ENCODE data around the gene SNAP25. TPM values are rescaled to one million over a fixed set of nuclear protein-coding genes. Genes with fewer than 3 reads are reported as not detected.

Gene SNAP25
- total and polyA plus RNA-seq, 10 of the 15 experiments (the other 5 are each of a cell fraction or from before 2014, with no cell fraction given) = not detected

DNA sequence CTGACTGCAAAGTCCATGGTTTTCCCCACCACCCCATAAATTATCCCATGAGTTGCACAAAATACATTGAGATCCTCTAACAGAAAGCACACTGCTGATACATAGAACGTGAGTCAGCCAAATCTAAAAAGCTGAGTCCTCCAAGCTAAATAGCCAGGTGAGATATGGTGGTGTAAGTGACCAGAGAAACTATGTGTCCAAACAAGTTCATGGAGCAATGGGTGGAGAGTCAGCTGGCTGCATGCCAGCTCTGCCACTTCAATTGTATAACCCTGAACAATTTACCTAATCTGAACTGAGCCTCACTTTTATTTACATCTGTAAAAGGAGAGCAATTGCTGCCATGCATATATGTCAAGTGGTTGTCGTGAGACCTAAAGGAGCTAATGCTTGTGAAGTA, 9.7 kb downstream of the SNAP25 start:
- BruUV-seq (replicated peaks) = no TSS peak
- TF ChIP-seq, protein P1, sequence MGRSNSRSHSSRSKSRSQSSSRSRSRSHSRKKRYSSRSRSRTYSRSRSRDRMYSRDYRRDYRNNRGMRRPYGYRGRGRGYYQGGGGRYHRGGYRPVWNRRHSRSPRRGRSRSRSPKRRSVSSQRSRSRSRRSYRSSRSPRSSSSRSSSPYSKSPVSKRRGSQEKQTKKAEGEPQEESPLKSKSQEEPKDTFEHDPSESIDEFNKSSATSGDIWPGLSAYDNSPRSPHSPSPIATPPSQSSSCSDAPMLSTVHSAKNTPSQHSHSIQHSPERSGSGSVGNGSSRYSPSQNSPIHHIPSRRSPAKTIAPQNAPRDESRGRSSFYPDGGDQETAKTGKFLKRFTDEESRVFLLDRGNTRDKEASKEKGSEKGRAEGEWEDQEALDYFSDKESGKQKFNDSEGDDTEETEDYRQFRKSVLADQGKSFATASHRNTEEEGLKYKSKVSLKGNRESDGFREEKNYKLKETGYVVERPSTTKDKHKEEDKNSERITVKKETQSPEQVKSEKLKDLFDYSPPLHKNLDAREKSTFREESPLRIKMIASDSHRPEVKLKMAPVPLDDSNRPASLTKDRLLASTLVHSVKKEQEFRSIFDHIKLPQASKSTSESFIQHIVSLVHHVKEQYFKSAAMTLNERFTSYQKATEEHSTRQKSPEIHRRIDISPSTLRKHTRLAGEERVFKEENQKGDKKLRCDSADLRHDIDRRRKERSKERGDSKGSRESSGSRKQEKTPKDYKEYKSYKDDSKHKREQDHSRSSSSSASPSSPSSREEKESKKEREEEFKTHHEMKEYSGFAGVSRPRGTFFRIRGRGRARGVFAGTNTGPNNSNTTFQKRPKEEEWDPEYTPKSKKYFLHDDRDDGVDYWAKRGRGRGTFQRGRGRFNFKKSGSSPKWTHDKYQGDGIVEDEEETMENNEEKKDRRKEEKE (IDR thresholded peaks at IDR 0.05) = no peak
- FAIRE-seq (no peak), ATAC-seq (no peak), DNase-seq (ENCODE audit: low read depth, low spot score) (no peak)
- no peak overlapping the region for H3K4me2 ChIP-seq (ENCODE audit: control insufficient read depth, insufficient read depth)
- CTCF ChIA-PET = no interaction called here
- H2AFZ ChIP-seq (ENCODE audit: control insufficient read depth, low read depth, low read length) = no peak overlapping the region
- RAD21 ChIA-PET (ENCODE audit: unreplicated experiment) = no interaction called here
- POLR2A ChIA-PET = no interaction called here
- in situ Hi-C loops (cut with MboI) (no loop called here), intact Hi-C loops (cut with micrococcal nuclease; ENCODE audit: unreplicated experiment) (loop anchor here (5.0 to 10.0 kb wide), 2 partner anchors 254 to 611 kb away; no protein-coding TSS in a partner anchor)
- H4K20me1 ChIP-seq (ENCODE audit: control insufficient read depth, insufficient read depth) = no peaks in the 10 kb centered on the region
- no peak overlapping the region for H3K9ac ChIP-seq (ENCODE audit: control insufficient read depth, insufficient read depth, low read length)
- H3K4me3 ChIP-seq = no peak overlapping the region
- no peaks in the 10 kb centered on the region for H3K79me2 ChIP-seq (ENCODE audit: control insufficient read depth, insufficient read depth, low read length)
- no peaks in the 10 kb centered on the region for H3K9me3 ChIP-seq (replicated peaks; ENCODE audit: control insufficient read depth, insufficient read depth, low read length)
- WGBS (ENCODE audit: insufficient coverage, insufficient replicate concordance, low lambda C conversion rate, missing lambda C conversion rate) = 8% methylated on average over 2 of the region's 2 CpGs
- no peak overlapping the region for H3K27ac ChIP-seq (ENCODE audit: control insufficient read depth, insufficient read depth)
- H3K4me1 ChIP-seq (ENCODE audit: control insufficient read depth, insufficient read depth, low read length) = no peaks in the 10 kb centered on the region
- H3K36me3 ChIP-seq (ENCODE audit: control insufficient read depth in 2 of 2, insufficient read depth in 2 of 2, low read length in 1 of 2) = no peaks in the 10 kb centered on the region
- H3K27me3 ChIP-seq (replicated peaks in 1 of 2; ENCODE audit: control insufficient read depth in 2 of 2, insufficient read depth in 2 of 2, low read length in 1 of 2) = no peaks in the 10 kb centered on the region
- SMC1A ChIA-PET (ENCODE audit: uncharacterized antibody, unreplicated experiment) = no interaction called here

DNA sequence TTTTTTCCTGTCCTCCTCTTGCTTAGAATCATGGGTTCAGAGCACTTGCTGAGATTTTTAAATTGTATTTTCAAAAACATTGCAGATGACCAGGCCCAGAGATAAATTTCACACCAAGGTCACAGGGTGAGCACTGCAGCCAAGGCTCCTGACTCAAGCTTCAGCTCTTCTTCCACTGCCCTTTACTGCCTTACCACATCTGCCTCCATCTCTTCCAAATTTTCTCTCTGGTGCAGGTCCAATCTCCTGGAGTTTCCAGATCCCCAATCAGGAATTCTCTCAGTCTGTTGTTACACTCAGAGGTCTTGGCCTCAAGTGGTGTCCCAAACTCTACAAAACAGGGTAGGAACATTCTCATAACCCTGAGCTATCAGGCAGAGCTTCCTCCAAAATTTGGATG, 12.7 kb downstream of the SNAP25 start:
- ChIA-PET POLR2A (no interaction called here), SMC1A (ENCODE audit: uncharacterized antibody, unreplicated experiment) (interaction anchor here (1.7 kb wide), 1 partner anchor 45 kb away, joined by 4 read pairs; no protein-coding TSS in a partner anchor), CTCF (interaction anchor here (0.6 to 1.6 kb wide), 3 partner anchors 11 to 196 kb away, joined by 3 to 4 read pairs (median 4); no protein-coding TSS in a partner anchor), RAD21 (ENCODE audit: unreplicated experiment) (no interaction called here)
- H3K79me2 ChIP-seq (ENCODE audit: control insufficient read depth, insufficient read depth, low read length) = no peaks in the 10 kb centered on the region
- no peaks in the 10 kb centered on the region for H3K27me3 ChIP-seq (replicated peaks in 1 of 2; ENCODE audit: control insufficient read depth in 2 of 2, insufficient read depth in 2 of 2, low read length in 1 of 2)
- FAIRE-seq = no peak
- H3K4me2 ChIP-seq (ENCODE audit: control insufficient read depth, insufficient read depth) = no peak overlapping the region
- in situ Hi-C loops (cut with MboI) = no loop called here
- no peaks in the 10 kb centered on the region for H3K4me1 ChIP-seq (ENCODE audit: control insufficient read depth, insufficient read depth, low read length)
- H2AFZ ChIP-seq (ENCODE audit: control insufficient read depth, low read depth, low read length) = no peak overlapping the region
- no peak for TF ChIP-seq SREBF2 (IDR thresholded peaks at IDR 0.05; ENCODE audit: low read length)
- TF ChIP-seq, protein P2, sequence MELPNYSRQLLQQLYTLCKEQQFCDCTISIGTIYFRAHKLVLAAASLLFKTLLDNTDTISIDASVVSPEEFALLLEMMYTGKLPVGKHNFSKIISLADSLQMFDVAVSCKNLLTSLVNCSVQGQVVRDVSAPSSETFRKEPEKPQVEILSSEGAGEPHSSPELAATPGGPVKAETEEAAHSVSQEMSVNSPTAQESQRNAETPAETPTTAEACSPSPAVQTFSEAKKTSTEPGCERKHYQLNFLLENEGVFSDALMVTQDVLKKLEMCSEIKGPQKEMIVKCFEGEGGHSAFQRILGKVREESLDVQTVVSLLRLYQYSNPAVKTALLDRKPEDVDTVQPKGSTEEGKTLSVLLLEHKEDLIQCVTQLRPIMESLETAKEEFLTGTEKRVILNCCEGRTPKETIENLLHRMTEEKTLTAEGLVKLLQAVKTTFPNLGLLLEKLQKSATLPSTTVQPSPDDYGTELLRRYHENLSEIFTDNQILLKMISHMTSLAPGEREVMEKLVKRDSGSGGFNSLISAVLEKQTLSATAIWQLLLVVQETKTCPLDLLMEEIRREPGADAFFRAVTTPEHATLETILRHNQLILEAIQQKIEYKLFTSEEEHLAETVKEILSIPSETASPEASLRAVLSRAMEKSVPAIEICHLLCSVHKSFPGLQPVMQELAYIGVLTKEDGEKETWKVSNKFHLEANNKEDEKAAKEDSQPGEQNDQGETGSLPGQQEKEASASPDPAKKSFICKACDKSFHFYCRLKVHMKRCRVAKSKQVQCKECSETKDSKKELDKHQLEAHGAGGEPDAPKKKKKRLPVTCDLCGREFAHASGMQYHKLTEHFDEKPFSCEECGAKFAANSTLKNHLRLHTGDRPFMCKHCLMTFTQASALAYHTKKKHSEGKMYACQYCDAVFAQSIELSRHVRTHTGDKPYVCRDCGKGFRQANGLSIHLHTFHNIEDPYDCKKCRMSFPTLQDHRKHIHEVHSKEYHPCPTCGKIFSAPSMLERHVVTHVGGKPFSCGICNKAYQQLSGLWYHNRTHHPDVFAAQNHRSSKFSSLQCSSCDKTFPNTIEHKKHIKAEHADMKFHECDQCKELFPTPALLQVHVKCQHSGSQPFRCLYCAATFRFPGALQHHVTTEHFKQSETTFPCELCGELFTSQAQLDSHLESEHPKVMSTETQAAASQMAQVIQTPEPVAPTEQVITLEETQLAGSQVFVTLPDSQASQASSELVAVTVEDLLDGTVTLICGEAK (IDR thresholded peaks at IDR 0.05; ENCODE audit: borderline replicate concordance) = no peak
- H3K9me3 ChIP-seq (replicated peaks; ENCODE audit: control insufficient read depth, insufficient read depth, low read length) = no peaks in the 10 kb centered on the region
- H4K20me1 ChIP-seq (ENCODE audit: control insufficient read depth, insufficient read depth) = no peaks in the 10 kb centered on the region
- no peaks in the 10 kb centered on the region for H3K36me3 ChIP-seq (ENCODE audit: control insufficient read depth in 2 of 2, insufficient read depth in 2 of 2, low read length in 1 of 2)
- no peak overlapping the region for H3K9ac ChIP-seq (ENCODE audit: control insufficient read depth, insufficient read depth, low read length)
- DNase-seq (ENCODE audit: low read depth, low spot score) = no peak
- intact Hi-C loops (cut with micrococcal nuclease; ENCODE audit: unreplicated experiment) = no loop called here
- BruUV-seq (replicated peaks) = no TSS peak
- no peak for ATAC-seq
- no peak overlapping the region for H3K4me3 ChIP-seq
- no peak overlapping the region for H3K27ac ChIP-seq (ENCODE audit: control insufficient read depth, insufficient read depth)
